Measurements from ENCODE around the gene CDR2. TPM values are rescaled to one million over a fixed set of nuclear protein-coding genes. Genes with fewer than 3 reads are reported as not detected.

Gene CDR2
- total RNA-seq, 1 experiment from 2014 or later = 23.9 TPM

GRCh38 chr16:22394121-22394520, 19.7 kb upstream of the CDR2 start:
- Mint-ChIP-seq H3K27ac (ENCODE audit: low read depth, unreplicated experiment) (no peak overlapping the region), H3K4me1 (ENCODE audit: insufficient read depth, unreplicated experiment) (peaks cover 12% of the 10 kb centered on the region), H3K9me3 (ENCODE audit: unreplicated experiment) (no peaks in the 10 kb centered on the region), H3K4me3 (ENCODE audit: unreplicated experiment) (no peak overlapping the region), H3K27me3 (ENCODE audit: insufficient read depth, unreplicated experiment) (no peaks in the 10 kb centered on the region), H3K36me3 (ENCODE audit: insufficient read depth, unreplicated experiment) (no peaks in the 10 kb centered on the region)
- CTCF ChIA-PET = interaction anchor here (0.6 kb wide), 1 partner anchor 19 kb away, joined by 4 read pairs; no protein-coding TSS in a partner anchor
- no TSS peak for BruUV-seq (replicated peaks)
- POLR2A ChIA-PET = interaction anchor here (0.6 to 1.0 kb wide), 2 partner anchors 22 to 30 kb away, joined by 3 to 4 read pairs; no protein-coding TSS in a partner anchor
- DNase-seq (ENCODE audit: unreplicated experiment) = no peak
- intact Hi-C loops (cut with micrococcal nuclease) = no loop called here
- TF ChIP-seq, protein P1, sequence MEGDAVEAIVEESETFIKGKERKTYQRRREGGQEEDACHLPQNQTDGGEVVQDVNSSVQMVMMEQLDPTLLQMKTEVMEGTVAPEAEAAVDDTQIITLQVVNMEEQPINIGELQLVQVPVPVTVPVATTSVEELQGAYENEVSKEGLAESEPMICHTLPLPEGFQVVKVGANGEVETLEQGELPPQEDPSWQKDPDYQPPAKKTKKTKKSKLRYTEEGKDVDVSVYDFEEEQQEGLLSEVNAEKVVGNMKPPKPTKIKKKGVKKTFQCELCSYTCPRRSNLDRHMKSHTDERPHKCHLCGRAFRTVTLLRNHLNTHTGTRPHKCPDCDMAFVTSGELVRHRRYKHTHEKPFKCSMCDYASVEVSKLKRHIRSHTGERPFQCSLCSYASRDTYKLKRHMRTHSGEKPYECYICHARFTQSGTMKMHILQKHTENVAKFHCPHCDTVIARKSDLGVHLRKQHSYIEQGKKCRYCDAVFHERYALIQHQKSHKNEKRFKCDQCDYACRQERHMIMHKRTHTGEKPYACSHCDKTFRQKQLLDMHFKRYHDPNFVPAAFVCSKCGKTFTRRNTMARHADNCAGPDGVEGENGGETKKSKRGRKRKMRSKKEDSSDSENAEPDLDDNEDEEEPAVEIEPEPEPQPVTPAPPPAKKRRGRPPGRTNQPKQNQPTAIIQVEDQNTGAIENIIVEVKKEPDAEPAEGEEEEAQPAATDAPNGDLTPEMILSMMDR (IDR thresholded peaks at IDR 0.05; ENCODE audit: unreplicated experiment) = no peak

GRCh38 chr16:22388101-22388644, 13.8 kb upstream of the CDR2 start:
- H3K9me3 Mint-ChIP-seq (ENCODE audit: unreplicated experiment) = no peaks in the 10 kb centered on the region
- H3K27me3 Mint-ChIP-seq (ENCODE audit: insufficient read depth, unreplicated experiment) = no peaks in the 10 kb centered on the region
- DNase-seq (ENCODE audit: unreplicated experiment) = no peak
- ChIA-PET POLR2A (interaction anchor here (0.7 kb wide), 1 partner anchor 196 kb away, joined by 3 read pairs; no protein-coding TSS in a partner anchor), CTCF (interaction anchor here (0.7 kb wide), 1 partner anchor 87 kb away, joined by 3 read pairs; no protein-coding TSS in a partner anchor)
- no peak overlapping the region for H3K27ac Mint-ChIP-seq (ENCODE audit: low read depth, unreplicated experiment)
- H3K4me3 Mint-ChIP-seq (ENCODE audit: unreplicated experiment) = no peak overlapping the region
- peaks cover 8% of the 10 kb centered on the region for H3K36me3 Mint-ChIP-seq (ENCODE audit: insufficient read depth, unreplicated experiment)
- TF ChIP-seq, protein P1 (IDR thresholded peaks at IDR 0.05; ENCODE audit: unreplicated experiment) = no peak
- no TSS peak for BruUV-seq (replicated peaks)
- intact Hi-C loops (cut with micrococcal nuclease) = no loop called here
- H3K4me1 Mint-ChIP-seq (ENCODE audit: insufficient read depth, unreplicated experiment) = peaks cover 4% of the 10 kb centered on the region

GRCh38 chr16:22386976-22387375, 12.6 kb upstream of the CDR2 start:
- no TSS peak for BruUV-seq (replicated peaks)
- Mint-ChIP-seq H3K9me3 (ENCODE audit: unreplicated experiment) (no peaks in the 10 kb centered on the region), H3K4me1 (ENCODE audit: insufficient read depth, unreplicated experiment) (peaks cover 4% of the 10 kb centered on the region), H3K27me3 (ENCODE audit: insufficient read depth, unreplicated experiment) (no peaks in the 10 kb centered on the region), H3K27ac (ENCODE audit: low read depth, unreplicated experiment) (no peak overlapping the region), H3K36me3 (ENCODE audit: insufficient read depth, unreplicated experiment) (peaks cover 8% of the 10 kb centered on the region), H3K4me3 (ENCODE audit: unreplicated experiment) (no peak overlapping the region)
- ChIA-PET POLR2A (interaction anchor here (0.8 to 1.7 kb wide), 2 partner anchors 13 to 14 kb away, joined by 3 to 11 read pairs; no protein-coding TSS in a partner anchor), CTCF (interaction anchor here (0.6 kb wide), 2 partner anchors 192 to 827 kb away, joined by 3 to 4 read pairs; no protein-coding TSS in a partner anchor)
- intact Hi-C loops (cut with micrococcal nuclease) = no loop called here
- DNase-seq (ENCODE audit: unreplicated experiment) = peak; percentile 67
- TF ChIP-seq, protein P1 (IDR thresholded peaks at IDR 0.05; ENCODE audit: unreplicated experiment) = no peak

- H3K36me3 Mint-ChIP-seq (ENCODE audit: insufficient read depth, unreplicated experiment) = peaks cover 8% of the 10 kb centered on the region
- H3K4me3 Mint-ChIP-seq (ENCODE audit: unreplicated experiment) = no peak overlapping the region
- TF ChIP-seq, protein P1 (IDR thresholded peaks at IDR 0.05; ENCODE audit: unreplicated experiment) = no peak
- H3K27ac Mint-ChIP-seq (ENCODE audit: low read depth, unreplicated experiment) = no peak overlapping the region
- ChIA-PET CTCF (no interaction called here), POLR2A (interaction anchor here (1.3 kb wide), 1 partner anchor 14 kb away, joined by 5 read pairs; no protein-coding TSS in a partner anchor)
- no peaks in the 10 kb centered on the region for H3K9me3 Mint-ChIP-seq (ENCODE audit: unreplicated experiment)
- H3K27me3 Mint-ChIP-seq (ENCODE audit: insufficient read depth, unreplicated experiment) = no peaks in the 10 kb centered on the region
- DNase-seq (ENCODE audit: unreplicated experiment) = no peak
- peaks cover 4% of the 10 kb centered on the region for H3K4me1 Mint-ChIP-seq (ENCODE audit: insufficient read depth, unreplicated experiment)
- BruUV-seq (replicated peaks) = no TSS peak
- intact Hi-C loops (cut with micrococcal nuclease) = no loop called here
Measured at GRCh38 chr16:22385196-22385595, 10.8 kb upstream of the CDR2 start.

Data from MCF 10A (cell line).